GM18505 (cell line): Measurements from ENCODE around the gene THRB.

ENCODE experiments used
- ATAC-seq: cut with Tn5 transposase; IDR thresholded peaks from one replicate; pipeline ENCODE4 v1.9.1; 2021; ENCODE audit not compliant: unreplicated experiment
- POLR2A ChIP-seq: IDR thresholded peaks from 4 replicates; pipeline ENCODE4 v1.6.1; 2011; ENCODE audit warnings: borderline replicate concordance; ENCODE audit not compliant: insufficient read depth, insufficient read length; ENCODE audit errors: extremely low read depth

Gene THRB

DNA sequence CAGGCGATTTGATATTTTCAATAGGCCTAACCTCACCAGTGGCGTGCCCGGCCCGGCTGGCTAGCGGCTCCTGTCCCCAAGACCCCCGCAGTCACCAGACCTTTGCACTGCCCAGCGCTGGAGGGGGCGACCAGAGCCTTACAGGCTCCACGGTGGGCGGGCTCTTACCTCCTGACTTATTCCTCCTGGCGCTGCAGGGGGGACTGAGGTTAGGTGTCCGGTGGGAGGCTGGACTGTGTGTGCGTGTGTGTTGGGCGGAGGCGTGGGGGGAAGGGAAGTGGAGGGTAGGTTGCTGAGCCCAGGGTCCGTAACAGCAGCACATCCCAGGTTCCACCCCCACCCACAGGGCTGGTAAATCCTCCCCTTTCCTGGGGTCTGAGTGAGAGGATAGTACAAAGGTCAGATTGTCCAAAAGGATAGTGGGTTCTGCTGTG lies 27.5 kb upstream of the THRB start:
- no peak for TF ChIP-seq POLR2A
- ATAC-seq, result no peak

- no peak for TF ChIP-seq POLR2A
- ATAC-seq, result no peak
Measured at GRCh38 chr3:24521420-24522145, 26.9 kb upstream of the THRB start.

DNA sequence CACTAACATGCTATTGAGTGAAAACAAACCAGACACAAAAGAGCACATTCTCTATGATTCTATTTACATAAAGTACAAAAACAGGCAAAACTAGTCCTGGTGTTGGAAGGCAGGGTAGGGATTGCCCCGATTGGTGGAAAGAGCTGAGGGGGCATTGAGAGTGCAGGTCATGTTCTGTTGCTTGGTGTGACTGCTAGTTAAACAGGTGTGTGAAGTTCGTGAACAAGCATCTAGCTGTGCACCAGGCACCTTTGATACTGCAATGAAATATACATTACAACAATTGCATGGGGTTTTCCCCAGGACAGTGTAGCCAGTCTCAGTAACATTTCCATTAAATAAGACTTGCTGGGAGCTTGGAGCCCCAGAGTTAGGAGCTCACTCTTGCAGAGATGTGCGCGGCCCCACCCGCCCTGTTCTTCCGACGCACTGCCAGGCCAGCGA lies 26.3 kb upstream of the THRB start:
- ATAC-seq, result no peak
- TF ChIP-seq POLR2A, result no peak

DNA sequence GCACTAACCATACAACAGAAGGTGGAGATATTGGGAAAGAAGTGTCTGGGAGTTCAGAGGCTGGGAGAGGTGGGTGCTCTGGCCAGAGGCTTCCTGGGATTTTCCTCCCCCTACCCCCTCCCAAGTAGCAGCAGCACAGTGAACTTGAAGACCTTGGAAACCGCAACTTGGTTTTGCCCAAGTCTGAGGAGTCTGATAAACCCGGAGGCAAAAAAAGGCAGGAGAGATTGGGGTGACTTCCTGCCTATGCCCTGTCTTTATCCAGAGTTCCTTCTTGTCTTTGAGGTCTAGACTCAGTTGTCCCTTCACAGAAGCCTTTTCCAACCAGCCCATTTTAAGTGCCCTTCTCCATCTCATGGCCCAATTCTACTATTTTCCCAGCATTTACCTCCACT lies 25.4 kb upstream of the THRB start:
- TF ChIP-seq POLR2A, result no peak
- ATAC-seq, result no peak

DNA sequence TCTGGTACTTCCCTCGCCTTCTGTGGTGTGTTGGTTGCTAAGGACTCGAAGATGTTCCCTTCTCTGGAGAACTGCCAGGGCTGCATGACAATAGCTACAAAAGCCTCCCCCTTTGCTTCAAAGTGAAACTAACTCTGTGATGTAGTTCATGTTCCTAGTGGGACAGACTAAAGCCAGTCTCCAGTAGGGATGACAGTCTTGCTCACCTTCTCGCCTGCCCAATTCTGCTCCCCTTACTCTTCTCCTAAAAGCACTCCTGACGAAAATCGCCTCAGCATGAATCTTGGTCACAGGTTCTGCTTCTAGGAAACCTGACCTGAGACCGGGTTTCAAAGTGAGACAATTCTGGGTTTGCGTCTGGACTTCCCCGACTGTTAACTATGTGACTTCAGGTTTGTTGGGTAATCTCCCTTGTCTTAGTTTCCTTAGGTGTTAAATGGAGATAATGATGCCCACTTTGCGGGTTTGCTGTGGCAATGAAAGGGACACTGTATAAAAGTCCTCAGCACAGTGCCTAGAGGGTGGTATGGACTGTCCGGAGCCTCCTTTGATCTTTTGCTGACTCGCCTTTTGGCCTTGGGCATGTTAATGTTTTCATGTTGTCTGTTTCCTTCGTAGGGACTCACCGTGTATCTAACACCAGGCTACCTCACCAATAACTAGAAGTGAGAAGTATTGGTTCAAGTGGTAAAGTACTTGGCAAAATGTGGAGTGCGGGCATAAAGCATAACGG lies 24.9 kb upstream of the THRB start:
- peak; percentile 63 for ATAC-seq
- no peak for TF ChIP-seq POLR2A

DNA sequence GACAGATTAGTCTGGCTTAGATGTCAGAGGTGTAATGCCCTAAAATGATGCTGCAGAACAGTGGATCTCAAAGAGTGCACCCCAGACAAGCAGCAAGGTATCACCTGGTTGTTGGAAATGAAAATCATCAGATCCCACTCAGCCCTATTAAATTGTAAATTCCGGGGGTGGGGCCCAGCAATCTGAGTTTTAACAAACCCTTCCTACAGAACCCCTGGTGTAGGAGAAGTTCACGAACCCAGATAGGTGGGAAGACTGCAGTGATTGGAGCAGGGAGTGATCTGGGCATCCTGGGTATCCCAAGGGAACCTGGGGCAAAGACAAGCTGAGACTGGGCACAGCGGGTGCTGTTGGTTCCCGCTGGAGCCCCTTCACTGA lies 24.3 kb upstream of the THRB start:
- TF ChIP-seq POLR2A, result no peak
- ATAC-seq, result no peak

DNA sequence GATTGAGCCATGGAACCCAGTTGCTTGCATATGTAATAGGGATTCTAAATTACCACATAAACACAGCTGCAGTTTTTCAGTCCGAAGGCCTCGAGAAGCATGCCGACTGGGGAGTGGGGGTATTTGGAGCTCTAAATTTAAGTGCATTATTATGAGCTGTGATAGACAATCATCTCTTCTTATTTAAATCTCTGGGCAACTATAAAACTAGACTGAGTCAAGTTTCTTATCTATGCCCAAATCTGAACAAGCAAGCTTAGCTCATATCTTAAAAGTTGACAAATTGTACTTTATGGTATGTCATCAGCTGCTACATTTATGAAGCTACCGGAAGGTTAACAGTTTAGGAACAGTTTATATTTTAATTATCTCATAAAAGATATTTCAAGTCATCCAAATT lies 19.5 kb upstream of the THRB start:
- no peak for ATAC-seq
- no peak for TF ChIP-seq POLR2A

DNA sequence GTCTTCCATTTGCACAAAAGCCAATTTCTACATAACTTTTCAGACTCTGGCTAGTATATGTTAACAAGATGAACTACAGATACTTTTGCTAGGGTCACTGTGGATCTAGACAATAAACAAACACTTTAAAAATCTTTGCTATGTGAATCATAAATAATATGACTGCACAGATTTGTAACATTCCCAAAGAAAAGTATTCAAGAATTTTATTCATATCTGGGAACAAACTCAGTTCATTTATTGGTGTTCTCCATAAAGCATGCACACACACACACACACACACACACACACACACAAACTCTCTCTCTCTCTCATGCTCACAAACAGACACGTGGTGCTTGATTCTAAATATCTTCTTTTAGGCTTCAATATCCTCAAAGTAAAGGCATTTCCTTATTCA lies 18.8 kb upstream of the THRB start:
- no peak for TF ChIP-seq POLR2A
- no peak for ATAC-seq

DNA sequence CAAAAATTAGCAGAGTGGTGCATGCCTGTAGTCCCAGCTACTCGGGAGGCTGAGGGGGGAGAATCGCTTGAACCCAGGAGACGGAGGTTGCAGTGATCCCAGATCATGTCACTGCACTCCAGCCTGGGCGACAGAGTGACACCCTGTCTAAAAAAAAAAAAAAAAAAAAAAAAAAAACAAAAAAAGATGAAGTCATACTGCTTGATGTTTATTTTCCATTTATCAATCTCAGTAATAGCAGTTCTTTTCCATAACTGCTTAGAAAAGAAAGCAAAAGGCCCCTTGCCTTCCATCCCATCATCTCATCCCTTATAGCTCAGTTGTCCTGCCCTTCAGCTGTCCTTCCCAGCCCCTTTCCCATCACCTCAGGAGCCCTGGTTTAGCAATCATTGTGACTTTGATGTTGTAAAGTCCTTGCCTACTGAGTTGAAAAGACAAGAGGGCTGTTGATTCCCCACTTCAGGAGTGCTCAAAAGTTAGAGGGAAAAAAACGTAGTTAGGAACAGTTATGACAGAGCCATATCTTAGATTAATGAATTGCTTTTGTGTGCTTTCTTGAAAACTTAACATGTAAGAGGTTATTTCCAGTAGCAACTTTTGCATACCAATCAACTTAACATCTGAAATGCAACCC lies 18.0 kb upstream of the THRB start:
- ATAC-seq, result no peak
- no peak for TF ChIP-seq POLR2A

- TF ChIP-seq POLR2A, result no peak
- ATAC-seq, result no peak
Measured at GRCh38 chr3:24510030-24510648, 15.5 kb upstream of the THRB start.

- no peak for ATAC-seq
- no peak for TF ChIP-seq POLR2A
Measured at GRCh38 chr3:24508423-24508839, 13.8 kb upstream of the THRB start.

DNA sequence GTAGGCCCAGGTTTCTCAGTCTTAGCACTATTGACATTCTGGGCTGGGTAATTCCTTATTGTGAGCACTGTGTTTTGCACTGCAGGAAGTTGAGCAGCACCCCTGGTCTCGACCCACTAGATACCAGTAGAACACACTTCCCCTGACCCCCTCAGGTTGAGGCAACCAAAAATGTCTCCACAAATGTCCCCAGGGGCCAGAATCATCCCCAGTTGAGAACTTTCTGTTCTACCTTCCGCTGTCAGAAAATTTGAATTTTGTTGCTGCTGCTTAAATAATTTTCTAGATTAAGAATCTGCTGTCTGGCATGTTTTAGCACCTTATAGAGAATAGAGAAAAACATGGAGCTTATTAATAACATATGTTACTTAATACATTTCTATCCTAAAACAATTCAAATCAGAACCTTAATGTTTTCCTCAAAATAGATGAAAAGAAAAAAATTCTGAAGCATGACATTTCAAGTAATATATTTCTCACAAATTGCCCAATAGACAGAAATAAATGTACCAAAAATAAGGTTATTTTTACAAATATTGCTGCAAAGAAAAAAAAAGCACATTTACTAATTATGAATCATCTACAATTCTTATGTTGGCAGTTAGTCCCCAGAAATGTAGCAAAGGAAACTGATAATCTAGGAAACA lies 13.2 kb upstream of the THRB start:
- ATAC-seq, result no peak
- TF ChIP-seq POLR2A, result no peak

- ATAC-seq, result no peak
- no peak for TF ChIP-seq POLR2A
Measured at GRCh38 chr3:24506966-24507775, 12.5 kb upstream of the THRB start.
